ENCODE results near the gene TMTC1. TPM values are rescaled to one million over a fixed set of nuclear protein-coding genes. Genes with fewer than 3 reads are reported as not detected.

Gene TMTC1
- total RNA-seq, 2 donors from 2014 or later: 15.6 to 20.1 TPM

- DNase-seq: no peak
These were observed 171.8 kb downstream of the TMTC1 start for GRCh38 chr12:29611906-29612305.

GRCh38 chr12:29610473-29611170 is 173.1 kb downstream of the TMTC1 start:
- 41 to 49% methylated on average over 7 of the region's 7 CpGs for WGBS, 2 donors
- Histone ChIP-seq H3K4me1 (no peaks in the 10 kb centered on the region), H3K36me3 (replicated peaks in 1 of 2; ENCODE audit: insufficient read depth in 1 of 2, low read depth in 2 of 2) (no peaks in the 10 kb centered on the region), H3K27ac (no peak overlapping the region), H3K9me3 (no peaks in the 10 kb centered on the region), H3K4me3 (no peak overlapping the region), H3K27me3 (peaks cover 0 to 4% of the 10 kb centered on the region in 2 donors)
- ATAC-seq (no peak), DNase-seq (no peak)
- intact Hi-C loops (cut with DNase I): no loop called here
- no peak for TF ChIP-seq POLR2A (IDR thresholded peaks at IDR 0.05)
- TF ChIP-seq, protein P1, sequence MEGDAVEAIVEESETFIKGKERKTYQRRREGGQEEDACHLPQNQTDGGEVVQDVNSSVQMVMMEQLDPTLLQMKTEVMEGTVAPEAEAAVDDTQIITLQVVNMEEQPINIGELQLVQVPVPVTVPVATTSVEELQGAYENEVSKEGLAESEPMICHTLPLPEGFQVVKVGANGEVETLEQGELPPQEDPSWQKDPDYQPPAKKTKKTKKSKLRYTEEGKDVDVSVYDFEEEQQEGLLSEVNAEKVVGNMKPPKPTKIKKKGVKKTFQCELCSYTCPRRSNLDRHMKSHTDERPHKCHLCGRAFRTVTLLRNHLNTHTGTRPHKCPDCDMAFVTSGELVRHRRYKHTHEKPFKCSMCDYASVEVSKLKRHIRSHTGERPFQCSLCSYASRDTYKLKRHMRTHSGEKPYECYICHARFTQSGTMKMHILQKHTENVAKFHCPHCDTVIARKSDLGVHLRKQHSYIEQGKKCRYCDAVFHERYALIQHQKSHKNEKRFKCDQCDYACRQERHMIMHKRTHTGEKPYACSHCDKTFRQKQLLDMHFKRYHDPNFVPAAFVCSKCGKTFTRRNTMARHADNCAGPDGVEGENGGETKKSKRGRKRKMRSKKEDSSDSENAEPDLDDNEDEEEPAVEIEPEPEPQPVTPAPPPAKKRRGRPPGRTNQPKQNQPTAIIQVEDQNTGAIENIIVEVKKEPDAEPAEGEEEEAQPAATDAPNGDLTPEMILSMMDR (IDR thresholded peaks at IDR 0.05): no peak

More at GRCh38 chr12:29611906-29612305, 171.8 kb downstream of the TMTC1 start:
- no peak overlapping the region for H3K4me3 ChIP-seq
- intact Hi-C loops (cut with DNase I): no loop called here
- no peak for ATAC-seq
- peaks cover 0 to 2% of the 10 kb centered on the region in 2 donors for H3K27me3 ChIP-seq
- no peak overlapping the region for H3K27ac ChIP-seq
- no peaks in the 10 kb centered on the region for H3K4me1 ChIP-seq
- TF ChIP-seq POLR2A (IDR thresholded peaks at IDR 0.05): no peak
- TF ChIP-seq, protein P1 (IDR thresholded peaks at IDR 0.05): no peak
- no peaks in the 10 kb centered on the region for H3K9me3 ChIP-seq
- H3K36me3 ChIP-seq (replicated peaks in 1 of 2; ENCODE audit: insufficient read depth in 1 of 2, low read depth in 2 of 2): no peaks in the 10 kb centered on the region
- WGBS, 2 donors: 50 to 55% methylated on average over 3 of the region's 3 CpGs

DNA sequence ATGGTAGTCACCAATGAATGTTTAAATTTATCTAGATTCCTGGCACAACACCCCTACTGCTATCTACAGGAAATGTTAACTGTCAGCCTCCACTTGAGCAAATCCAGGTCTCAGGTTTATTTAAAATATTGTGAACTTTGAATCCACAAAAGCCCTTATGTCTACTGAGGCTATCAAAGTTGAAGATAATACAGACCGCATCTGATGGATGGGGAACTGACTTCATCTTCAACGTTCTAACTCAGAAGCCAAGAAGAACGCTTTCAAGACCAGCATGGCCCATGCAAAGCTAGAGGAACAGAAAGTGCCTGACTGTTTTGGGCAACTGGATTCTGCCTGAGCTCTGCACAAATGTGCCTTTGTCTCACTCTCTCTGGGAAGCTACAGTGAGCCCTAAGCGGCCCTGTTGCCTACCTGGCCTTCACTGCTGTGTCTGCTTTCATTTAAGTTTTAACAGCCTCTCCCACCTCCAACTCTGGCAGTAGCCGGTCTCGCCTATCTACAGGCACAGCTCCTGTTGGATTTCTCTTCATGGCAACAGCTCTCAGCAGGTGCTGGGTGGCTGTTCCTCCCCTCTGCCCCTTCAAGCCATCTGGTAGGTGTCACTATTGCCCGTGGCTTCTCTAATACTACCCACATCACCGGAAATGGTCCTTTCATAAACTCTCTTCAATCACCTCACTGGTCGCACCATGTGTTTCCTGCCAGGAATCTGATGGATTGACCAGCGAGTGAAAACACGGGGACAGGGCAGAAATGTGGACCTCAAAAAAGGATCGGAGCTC is 174.1 kb downstream of the TMTC1 start:
- H3K27ac ChIP-seq: no peak overlapping the region
- peaks cover 0 to 4% of the 10 kb centered on the region in 2 donors for H3K27me3 ChIP-seq
- ATAC-seq (no peak), DNase-seq (no peak)
- H3K9me3 ChIP-seq: no peaks in the 10 kb centered on the region
- H3K36me3 ChIP-seq (replicated peaks in 1 of 2; ENCODE audit: insufficient read depth in 1 of 2, low read depth in 2 of 2): no peaks in the 10 kb centered on the region
- H3K4me1 ChIP-seq: no peaks in the 10 kb centered on the region
- intact Hi-C loops (cut with DNase I): no loop called here
- 59 to 68% methylated on average over 11 to 12 of the region's 12 CpGs for whole genome bisulfite sequencing, 2 donors
- TF ChIP-seq, protein P1 (IDR thresholded peaks at IDR 0.05): no peak
- TF ChIP-seq POLR2A (IDR thresholded peaks at IDR 0.05): no peak
- no peak overlapping the region for H3K4me3 ChIP-seq

GRCh38 chr12:29608581-29608980 is 175.2 kb downstream of the TMTC1 start:
- H3K27me3 ChIP-seq: peaks cover 0 to 4% of the 10 kb centered on the region in 2 donors
- DNase-seq (no peak), ATAC-seq (no peak)
- no peaks in the 10 kb centered on the region for H3K36me3 ChIP-seq (replicated peaks in 1 of 2; ENCODE audit: insufficient read depth in 1 of 2, low read depth in 2 of 2)
- no peak for TF ChIP-seq POLR2A (IDR thresholded peaks at IDR 0.05)
- TF ChIP-seq, protein P1 (IDR thresholded peaks at IDR 0.05): no peak
- no peak overlapping the region for H3K27ac ChIP-seq
- H3K4me1 ChIP-seq: no peaks in the 10 kb centered on the region
- 39 to 60% methylated on average over 7 of the region's 7 CpGs for WGBS, 2 donors
- no peak overlapping the region for H3K4me3 ChIP-seq
- H3K9me3 ChIP-seq: no peaks in the 10 kb centered on the region
- intact Hi-C loops (cut with DNase I): no loop called here

Data from body of pancreas (tissue), 4 donors.